ENCODE data around the gene LSM14A.
A peak's percentile ranks its signal among the peaks of the same experiment; 100 is the strongest.

LSM14A gene

DNA sequence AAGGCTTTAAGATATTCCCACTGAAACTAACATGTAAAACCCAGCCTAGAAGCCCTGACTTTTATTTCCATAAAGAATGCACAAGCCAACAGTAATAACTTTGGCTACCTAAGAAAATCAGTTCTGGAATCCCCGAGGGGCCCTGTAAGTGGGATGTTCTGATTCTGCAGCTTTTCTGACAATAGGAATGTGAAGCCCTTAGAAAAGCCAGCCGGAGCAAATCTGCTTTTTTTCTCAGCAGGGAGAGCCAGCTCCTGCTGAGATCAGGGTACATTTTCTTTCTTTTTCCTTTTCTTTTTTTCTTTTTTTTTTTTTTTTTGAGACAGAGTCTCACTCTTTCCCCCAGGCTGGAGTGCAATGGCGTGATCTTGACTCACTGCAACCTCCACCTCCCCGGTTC lies 74.0 kb downstream of the LSM14A start:
- Histone ChIP-seq H3K4me3 (ENCODE audit: low read depth, low read length) (no peak overlapping the region), H3K4me1 (ENCODE audit: control insufficient read depth, insufficient read depth, low read length) (peaks cover 15% of the 10 kb centered on the region), H3K27ac (ENCODE audit: extremely low read depth, low read depth, low read length) (no peak overlapping the region), H3K36me3 (ENCODE audit: control insufficient read depth in 2 of 2, insufficient read depth in 1 of 2, low read length in 2 of 2) (peaks cover 0 to 17% of the 10 kb centered on the region in 2 experiments; a peak in 1 of 3 replicates), H3K9me3 (ENCODE audit: control insufficient read depth, insufficient read depth, low read depth, low read length) (no peaks in the 10 kb centered on the region)
- ChIA-PET POLR2A (interaction anchor here (0.6 kb wide), 1 partner anchor 34 kb away, joined by 4 read pairs; no protein-coding TSS in a partner anchor), CTCF (interaction anchor here (0.6 to 1.5 kb wide), 2 partner anchors 125 to 150 kb away, joined by 3 to 5 read pairs; no protein-coding TSS in a partner anchor)
- TF ChIP-seq GFI1B (tag by site-specific recombination; IDR thresholded peaks at IDR 0.05) (0 out of 2 replicates have a peak, but pooled peaks have one; percentile 34), ZIC2 (tag by site-specific recombination; IDR thresholded peaks at IDR 0.05) (peak; percentile 52), ZNF785 (tag by site-specific recombination; IDR thresholded peaks at IDR 0.05) (no peak)
- TF ChIP-seq, protein P1, sequence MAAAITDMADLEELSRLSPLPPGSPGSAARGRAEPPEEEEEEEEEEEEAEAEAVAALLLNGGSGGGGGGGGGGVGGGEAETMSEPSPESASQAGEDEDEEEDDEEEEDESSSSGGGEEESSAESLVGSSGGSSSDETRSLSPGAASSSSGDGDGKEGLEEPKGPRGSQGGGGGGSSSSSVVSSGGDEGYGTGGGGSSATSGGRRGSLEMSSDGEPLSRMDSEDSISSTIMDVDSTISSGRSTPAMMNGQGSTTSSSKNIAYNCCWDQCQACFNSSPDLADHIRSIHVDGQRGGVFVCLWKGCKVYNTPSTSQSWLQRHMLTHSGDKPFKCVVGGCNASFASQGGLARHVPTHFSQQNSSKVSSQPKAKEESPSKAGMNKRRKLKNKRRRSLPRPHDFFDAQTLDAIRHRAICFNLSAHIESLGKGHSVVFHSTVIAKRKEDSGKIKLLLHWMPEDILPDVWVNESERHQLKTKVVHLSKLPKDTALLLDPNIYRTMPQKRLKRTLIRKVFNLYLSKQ (tag by site-specific recombination; IDR thresholded peaks at IDR 0.05; ENCODE audit: borderline replicate concordance) = no peak
- TF ChIP-seq, protein P2, sequence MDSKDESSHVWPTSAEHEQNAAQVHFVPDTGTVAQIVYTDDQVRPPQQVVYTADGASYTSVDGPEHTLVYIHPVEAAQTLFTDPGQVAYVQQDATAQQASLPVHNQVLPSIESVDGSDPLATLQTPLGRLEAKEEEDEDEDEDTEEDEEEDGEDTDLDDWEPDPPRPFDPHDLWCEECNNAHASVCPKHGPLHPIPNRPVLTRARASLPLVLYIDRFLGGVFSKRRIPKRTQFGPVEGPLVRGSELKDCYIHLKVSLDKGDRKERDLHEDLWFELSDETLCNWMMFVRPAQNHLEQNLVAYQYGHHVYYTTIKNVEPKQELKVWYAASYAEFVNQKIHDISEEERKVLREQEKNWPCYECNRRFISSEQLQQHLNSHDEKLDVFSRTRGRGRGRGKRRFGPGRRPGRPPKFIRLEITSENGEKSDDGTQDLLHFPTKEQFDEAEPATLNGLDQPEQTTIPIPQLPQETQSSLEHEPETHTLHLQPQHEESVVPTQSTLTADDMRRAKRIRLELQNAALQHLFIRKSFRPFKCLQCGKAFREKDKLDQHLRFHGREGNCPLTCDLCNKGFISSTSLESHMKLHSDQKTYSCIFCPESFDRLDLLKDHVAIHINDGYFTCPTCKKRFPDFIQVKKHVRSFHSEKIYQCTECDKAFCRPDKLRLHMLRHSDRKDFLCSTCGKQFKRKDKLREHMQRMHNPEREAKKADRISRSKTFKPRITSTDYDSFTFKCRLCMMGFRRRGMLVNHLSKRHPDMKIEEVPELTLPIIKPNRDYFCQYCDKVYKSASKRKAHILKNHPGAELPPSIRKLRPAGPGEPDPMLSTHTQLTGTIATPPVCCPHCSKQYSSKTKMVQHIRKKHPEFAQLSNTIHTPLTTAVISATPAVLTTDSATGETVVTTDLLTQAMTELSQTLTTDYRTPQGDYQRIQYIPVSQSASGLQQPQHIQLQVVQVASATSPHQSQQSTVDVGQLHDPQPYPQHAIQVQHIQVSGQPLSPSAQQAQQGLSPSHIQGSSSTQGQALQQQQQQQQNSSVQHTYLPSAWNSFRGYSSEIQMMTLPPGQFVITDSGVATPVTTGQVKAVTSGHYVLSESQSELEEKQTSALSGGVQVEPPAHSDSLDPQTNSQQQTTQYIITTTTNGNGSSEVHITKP (tag by site-specific recombination; IDR thresholded peaks at IDR 0.05) = 0 out of 2 replicates have a peak, but pooled peaks have one; percentile 34

DNA sequence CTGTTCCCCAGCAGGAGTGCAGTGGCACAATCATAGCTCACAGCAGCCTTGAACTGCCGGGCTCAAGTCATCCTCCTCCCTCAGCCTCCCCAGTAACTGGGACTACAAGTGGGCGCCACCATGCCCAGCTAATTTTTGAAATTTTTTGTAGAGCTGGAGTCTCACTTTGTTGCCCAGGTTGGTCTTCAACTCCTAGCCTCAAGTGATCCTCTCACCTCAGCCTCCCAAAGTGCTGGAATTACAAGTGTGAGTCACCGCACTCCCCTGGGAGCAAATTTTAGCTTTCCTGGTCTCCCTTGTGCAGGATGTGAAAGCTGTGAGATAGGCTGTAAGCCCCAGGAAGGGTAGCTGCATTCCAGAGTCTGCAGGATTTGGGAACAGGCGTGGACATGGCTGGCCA lies 76.6 kb downstream of the LSM14A start:
- no peak overlapping the region for H3K4me3 ChIP-seq (ENCODE audit: low read depth, low read length)
- peaks cover 10% of the 10 kb centered on the region for H3K4me1 ChIP-seq (ENCODE audit: control insufficient read depth, insufficient read depth, low read length)
- H3K36me3 ChIP-seq (ENCODE audit: control insufficient read depth in 2 of 2, insufficient read depth in 1 of 2, low read length in 2 of 2) = peaks cover 0 to 13% of the 10 kb centered on the region in 2 experiments; a peak in 1 of 3 replicates
- POLR2A ChIA-PET = interaction anchor here (0.6 to 1.1 kb wide), 3 partner anchors 15 to 158 kb away, joined by 3 to 5 read pairs (median 3); no protein-coding TSS in a partner anchor
- no peaks in the 10 kb centered on the region for H3K9me3 ChIP-seq (ENCODE audit: control insufficient read depth, insufficient read depth, low read depth, low read length)
- no peak overlapping the region for H3K27ac ChIP-seq (ENCODE audit: extremely low read depth, low read depth, low read length)
- CTCF ChIA-PET = interaction anchor here (0.5 to 1.8 kb wide), 5 partner anchors 89 to 941 kb away, joined by 3 to 6 read pairs (median 4); no protein-coding TSS in a partner anchor
- TF ChIP-seq, protein P3, sequence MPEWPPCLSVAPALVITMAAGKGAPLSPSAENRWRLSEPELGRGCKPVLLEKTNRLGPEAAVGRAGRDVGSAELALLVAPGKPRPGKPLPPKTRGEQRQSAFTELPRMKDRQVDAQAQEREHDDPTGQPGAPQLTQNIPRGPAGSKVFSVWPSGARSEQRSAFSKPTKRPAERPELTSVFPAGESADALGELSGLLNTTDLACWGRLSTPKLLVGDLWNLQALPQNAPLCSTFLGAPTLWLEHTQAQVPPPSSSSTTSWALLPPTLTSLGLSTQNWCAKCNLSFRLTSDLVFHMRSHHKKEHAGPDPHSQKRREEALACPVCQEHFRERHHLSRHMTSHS (tag by site-specific recombination; IDR thresholded peaks at IDR 0.05) = no peak
- TF ChIP-seq ZNF138 (tag by site-specific recombination; IDR thresholded peaks at IDR 0.05; ENCODE audit: borderline replicate concordance) = no peak
- no peak for TF ChIP-seq ZBTB7A (tag by site-specific recombination; IDR thresholded peaks at IDR 0.05; ENCODE audit: low read depth)
- TF ChIP-seq ZNF133 (tag by site-specific recombination; IDR thresholded peaks at IDR 0.05) = no peak
- TF ChIP-seq ZNF184 (tag by site-specific recombination; IDR thresholded peaks at IDR 0.05) = no peak
- no peak for TF ChIP-seq TCF7L2 (IDR thresholded peaks at IDR 0.05; ENCODE audit: borderline replicate concordance, low read depth, low read length)
- TF ChIP-seq ZNF335 (tag by site-specific recombination; conservative IDR thresholded peaks at IDR 0.05) = no peak
- TF ChIP-seq ZNF624 (tag by site-specific recombination; IDR thresholded peaks at IDR 0.05) = no peak
- TF ChIP-seq, protein P4, sequence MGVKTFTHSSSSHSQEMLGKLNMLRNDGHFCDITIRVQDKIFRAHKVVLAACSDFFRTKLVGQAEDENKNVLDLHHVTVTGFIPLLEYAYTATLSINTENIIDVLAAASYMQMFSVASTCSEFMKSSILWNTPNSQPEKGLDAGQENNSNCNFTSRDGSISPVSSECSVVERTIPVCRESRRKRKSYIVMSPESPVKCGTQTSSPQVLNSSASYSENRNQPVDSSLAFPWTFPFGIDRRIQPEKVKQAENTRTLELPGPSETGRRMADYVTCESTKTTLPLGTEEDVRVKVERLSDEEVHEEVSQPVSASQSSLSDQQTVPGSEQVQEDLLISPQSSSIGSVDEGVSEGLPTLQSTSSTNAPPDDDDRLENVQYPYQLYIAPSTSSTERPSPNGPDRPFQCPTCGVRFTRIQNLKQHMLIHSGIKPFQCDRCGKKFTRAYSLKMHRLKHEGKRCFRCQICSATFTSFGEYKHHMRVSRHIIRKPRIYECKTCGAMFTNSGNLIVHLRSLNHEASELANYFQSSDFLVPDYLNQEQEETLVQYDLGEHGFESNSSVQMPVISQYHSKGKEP (tag by site-specific recombination; IDR thresholded peaks at IDR 0.05) = no peak
- TF ChIP-seq ZNF423 (tag by site-specific recombination; IDR thresholded peaks at IDR 0.05) = no peak
- TF ChIP-seq, protein P5, sequence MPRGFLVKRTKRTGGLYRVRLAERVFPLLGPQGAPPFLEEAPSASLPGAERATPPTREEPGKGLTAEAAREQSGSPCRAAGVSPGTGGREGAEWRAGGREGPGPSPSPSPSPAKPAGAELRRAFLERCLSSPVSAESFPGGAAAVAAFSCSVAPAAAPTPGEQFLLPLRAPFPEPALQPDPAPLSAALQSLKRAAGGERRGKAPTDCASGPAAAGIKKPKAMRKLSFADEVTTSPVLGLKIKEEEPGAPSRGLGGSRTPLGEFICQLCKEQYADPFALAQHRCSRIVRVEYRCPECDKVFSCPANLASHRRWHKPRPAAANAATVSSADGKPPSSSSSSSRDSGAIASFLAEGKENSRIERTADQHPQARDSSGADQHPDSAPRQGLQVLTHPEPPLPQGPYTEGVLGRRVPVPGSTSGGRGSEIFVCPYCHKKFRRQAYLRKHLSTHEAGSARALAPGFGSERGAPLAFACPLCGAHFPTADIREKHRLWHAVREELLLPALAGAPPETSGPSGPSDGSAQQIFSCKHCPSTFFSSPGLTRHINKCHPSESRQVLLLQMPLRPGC (tag by site-specific recombination; IDR thresholded peaks at IDR 0.05) = no peak
- TF ChIP-seq KLF1 (tag by site-specific recombination; IDR thresholded peaks at IDR 0.05) = no peak
- no peak for TF ChIP-seq ZXDB (tag by site-specific recombination; IDR thresholded peaks at IDR 0.05)
- no peak for TF ChIP-seq ZNF621 (tag by site-specific recombination; IDR thresholded peaks at IDR 0.05)
- no peak for TF ChIP-seq KLF8 (tag by site-specific recombination; IDR thresholded peaks at IDR 0.05)
- no peak for TF ChIP-seq ZNF157 (tag by site-specific recombination; IDR thresholded peaks at IDR 0.05)
